HG03039 (cell line): ENCODE results near the gene EME1.
"Not testable (repeated sequence)": the region's sequence is repeated elsewhere in the genome, so short reads cannot be mapped to it uniquely, and the experiment has no call there.

Experiments
- ATAC-seq: cut with Tn5 transposase; IDR thresholded peaks from one replicate; pipeline ENCODE4 v1.9.1; 2021; ENCODE audit warnings: mild to moderate bottlenecking, moderate library complexity; ENCODE audit not compliant: unreplicated experiment

Gene EME1

DNA sequence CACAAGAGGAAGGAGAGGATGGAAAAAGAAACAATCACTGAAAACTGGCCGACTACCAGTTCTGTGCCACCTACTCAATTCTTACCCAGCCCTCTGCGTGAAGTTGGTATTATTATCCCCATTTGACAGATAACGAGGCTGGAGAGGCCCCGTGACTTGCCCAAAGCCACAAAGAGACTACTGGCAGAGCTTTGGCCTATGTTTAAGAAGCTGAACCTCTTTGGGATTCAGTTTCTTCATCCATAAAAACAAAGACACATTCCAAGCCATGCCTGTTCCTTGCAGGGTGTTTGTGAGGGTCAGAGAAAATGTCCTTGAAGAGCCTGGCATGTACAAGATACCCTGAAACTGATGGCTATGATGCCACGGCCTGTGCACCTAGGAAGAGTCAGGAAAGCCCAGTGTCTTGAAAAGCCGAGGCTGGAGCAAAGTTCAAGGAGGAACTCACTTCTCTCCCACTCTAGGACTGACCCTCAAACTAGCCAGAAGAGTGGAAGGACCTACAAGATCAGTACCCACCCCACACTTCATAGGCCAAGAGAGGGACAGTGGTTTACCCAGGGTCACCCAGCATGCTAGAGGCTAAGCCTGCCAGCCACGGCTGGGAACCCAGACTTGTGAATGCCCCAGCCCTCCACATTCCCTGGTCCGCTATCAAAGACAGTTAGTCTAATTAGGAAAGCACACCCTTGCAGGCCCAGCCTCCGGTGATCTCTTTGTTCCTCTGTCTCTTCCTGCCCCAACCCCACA, 51.4 kb downstream of the EME1 start:
- ATAC-seq = no peak

DNA sequence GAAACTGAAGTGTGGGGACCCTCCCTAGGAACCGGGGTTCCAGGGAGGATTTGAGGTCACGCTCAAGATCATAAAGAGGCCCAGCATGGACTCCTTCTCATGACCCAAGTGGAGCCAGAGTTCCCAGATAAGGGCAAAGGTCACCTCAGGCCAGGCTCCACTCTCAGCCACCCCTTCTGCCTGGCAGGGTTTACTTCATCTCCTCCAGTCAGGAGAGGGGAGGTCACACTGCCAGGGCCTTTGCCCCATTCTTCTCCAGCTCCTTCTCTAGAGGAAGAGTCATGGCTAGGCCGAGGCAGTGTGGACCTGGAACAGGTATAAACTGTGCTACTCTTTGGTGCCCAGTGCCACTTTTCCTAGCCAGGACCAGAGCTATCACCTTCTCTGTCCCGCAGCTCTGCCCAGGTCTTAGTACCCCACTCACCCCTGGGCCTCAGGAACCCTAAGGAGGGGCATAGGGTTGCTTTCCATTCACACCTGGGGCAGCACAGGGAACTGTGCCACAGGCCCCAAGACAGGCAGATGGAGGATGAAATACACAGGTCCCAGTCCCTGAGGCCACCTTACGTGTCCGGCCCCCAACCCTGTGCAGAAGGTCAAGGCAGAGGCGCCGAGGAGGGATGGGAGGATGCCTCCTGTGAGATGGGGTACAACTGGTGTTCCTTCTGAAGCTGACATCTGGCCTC, 52.1 kb downstream of the EME1 start:
- ATAC-seq = no peak

DNA sequence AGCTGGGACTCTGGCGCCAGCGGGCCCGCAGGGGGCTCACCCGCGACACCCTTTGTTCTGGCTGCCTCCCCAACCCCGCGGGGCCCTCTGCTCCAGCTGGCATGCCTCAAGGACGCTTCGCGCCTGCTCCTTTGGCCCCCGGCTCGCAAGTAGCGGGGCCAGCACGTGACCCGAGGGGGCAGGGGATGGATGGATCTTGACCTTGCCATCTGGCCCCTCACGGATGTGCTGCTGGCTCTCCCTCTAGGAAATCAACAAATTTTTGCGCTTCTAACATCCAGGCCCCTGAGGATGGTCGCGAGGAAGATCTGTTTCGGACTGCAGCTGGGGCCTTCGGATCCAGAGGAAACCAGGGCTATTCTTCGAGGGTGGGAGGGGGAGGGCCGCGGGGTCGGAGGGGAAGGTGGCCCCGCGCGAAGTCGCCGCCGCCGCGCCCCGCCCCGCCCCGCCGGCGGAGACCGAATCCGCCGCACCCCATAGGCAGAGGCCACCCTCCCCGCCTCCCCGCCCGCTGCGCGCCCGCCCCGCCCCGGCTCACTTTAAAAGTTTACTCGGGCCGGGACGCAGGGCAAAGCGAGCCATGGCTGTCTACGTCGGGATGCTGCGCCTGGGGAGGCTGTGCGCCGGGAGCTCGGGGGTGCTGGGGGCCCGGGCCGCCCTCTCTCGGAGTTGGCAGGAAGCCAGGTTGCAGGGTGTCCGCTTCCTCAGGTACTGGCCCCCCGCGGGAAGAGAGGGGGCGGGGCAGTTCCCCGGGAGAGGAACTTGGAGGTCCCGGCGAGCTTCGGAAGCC, 52.8 kb downstream of the EME1 start, which contains the start of gene ACSF2:
ACSF2 (plus strand) TSS at position 537 of the 790 bp plus-strand sequence; CDS start at position 581, 44 bp downstream.
- no peak for ATAC-seq

DNA sequence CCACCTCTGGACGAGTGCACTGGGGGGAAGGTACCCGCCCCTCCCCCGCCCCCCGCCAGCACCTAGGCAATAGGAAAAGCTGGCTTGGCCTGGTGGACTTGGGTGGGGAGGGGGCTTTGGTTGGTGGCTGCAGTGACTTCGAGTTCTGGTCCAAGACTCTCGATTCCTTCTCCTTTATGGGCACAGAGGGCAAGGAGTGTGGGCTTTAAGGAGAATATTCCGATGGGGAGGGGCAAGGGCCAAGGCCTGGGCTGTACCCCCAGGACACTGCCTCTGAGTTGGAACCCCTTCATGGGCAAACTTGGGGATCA, 53.4 kb downstream of the EME1 start:
- no peak for ATAC-seq

DNA sequence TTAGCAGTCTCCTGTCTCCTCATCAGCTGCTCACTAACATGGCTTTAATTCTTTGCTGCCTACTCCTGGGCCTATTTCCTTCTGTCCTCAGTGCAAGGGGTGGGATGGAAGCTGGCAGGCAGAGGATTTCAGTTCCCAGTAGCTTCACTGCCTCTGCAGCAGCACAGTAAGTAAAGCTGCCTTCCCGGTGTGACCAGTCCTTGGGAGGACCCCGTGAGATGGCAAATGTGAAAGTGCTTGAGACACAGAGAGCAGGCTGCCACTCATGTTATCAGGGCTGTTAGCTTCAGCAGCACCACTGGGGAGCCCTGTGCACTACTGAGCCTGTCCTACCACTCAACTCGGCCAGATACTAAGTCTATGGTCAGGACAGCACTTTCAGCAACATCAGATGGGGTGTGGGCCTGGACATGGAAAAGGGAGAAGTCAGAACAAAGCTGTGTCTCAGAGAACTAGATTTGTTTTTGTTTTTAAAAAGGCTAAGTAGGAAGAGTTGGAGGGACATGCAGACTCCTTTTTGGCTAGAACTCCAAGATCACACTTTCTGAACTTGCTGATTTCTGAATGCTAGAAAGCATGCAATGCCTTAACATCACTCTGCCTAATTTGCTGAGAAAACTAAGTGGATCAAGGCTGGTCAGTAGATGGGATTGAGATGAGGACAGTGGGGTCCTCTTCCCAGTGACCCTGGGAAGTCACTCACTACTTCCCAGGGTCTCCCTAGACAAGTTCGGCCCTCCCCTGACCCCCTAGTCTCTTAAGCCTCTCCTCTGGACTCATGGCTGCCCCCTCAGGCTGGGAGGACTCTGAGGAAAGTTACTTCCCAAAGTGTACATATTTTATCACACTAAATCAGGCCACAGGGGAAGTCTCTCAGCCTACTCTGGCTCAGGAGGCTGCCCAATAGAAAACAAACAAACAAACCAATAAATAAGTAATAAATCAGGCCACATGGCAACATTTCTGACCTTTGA, 54.1 kb downstream of the EME1 start:
- ATAC-seq = no peak

DNA sequence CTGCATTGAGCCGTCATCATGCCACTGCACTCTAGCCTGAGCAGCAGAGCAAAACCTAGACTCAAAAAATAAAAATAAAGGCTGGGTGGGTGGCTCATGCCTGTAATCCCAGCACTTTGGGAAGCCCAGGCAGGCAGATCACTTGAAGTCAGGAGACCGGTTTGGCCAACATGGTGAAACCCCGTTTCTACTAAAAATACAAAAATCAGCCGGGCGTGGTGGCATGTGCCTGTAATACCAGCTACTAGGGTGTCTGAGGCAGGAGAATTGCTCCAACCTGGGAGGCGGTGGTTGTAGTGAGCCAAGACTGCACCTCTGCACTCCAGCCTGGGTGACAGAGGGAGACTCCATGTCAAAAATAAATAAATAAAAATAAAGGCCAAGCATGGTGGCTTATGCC, 55.1 kb downstream of the EME1 start:
- ATAC-seq = not testable (repeated sequence)

DNA sequence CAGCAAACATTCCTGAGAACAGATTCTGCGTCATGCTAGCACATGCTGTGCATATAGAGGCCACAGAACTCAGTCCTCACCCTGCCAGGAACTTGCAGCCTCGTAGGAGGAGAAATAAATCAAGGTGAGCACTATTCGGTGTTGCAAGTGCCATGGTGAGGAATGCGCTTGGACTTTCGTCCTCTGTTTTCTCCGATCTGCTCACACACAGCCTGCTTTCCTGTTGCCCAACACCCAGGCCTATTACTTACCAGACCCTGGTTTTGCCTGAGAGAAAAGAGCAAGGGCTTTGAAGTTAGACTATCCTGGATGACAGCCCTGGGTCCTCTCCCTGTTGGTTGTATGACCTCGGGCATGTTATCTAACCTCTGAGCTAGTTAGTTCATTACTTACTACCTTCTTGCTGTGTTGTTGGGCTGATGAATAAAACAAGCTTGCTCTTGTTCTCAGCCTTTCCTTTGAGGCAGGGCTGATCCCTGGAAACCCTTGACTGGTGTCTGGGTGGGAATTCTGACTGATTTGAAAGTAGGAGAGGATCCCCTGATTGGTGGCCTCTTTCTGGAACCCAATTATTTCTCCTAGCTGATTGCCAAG, 55.9 kb downstream of the EME1 start:
- ATAC-seq = no peak

DNA sequence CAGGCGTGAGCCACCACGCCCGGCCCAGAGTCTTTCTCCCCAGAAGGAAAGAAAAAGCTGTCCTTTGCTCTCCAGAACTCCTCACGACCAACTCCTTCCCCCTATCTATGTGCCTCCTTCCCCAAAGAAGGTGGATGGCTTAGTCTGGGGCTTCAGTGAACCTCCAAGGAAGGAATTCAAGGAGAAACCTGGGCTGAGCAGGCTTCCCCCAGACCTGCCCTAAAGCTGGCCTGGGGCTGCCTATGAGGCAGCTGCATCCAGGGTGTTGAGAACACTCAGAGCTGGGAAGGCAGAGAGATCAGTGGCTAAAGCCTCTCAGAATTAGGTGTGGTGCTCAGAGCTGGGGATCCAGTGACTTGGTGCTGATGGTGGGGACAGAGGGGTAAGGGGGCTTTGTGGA, 56.8 kb downstream of the EME1 start:
- ATAC-seq = no peak
